HK-2 (cell line): ENCODE measurements around the gene KNL1.
"Not testable (repeated sequence)": the region's sequence is repeated elsewhere in the genome, so short reads cannot be mapped to it uniquely, and the experiment has no call there.

Experiments used
- DNase-seq: peaks from one replicate; pipeline ENCODE4 v3.0.0-alpha.2; 2018; ENCODE audit not compliant: unreplicated experiment

The KNL1 gene

GRCh38 chr15:40593588-40594428 lies at the start of gene KNL1:
Gene KNL1, plus strand, starts transcription at chr15:40594249. Its CDS starts 8,683 bp downstream, at chr15:40602932.
- DNase-seq = peak; percentile 90

- no peak for DNase-seq
These were observed 48.6 kb upstream of the KNL1 start for GRCh38 chr15:40545457-40545856.

GRCh38 chr15:40548610-40549009 lies 45.4 kb upstream of the KNL1 start:
- DNase-seq = no peak

GRCh38 chr15:40549894-40550293 lies 44.2 kb upstream of the KNL1 start:
- DNase-seq = no peak

GRCh38 chr15:40550341-40551037 lies 43.6 kb upstream of the KNL1 start:
- DNase-seq = no peak

- DNase-seq = no peak
These were observed 39.9 kb upstream of the KNL1 start for GRCh38 chr15:40554161-40554525.

- DNase-seq = no peak
These were observed 38.2 kb upstream of the KNL1 start for GRCh38 chr15:40555876-40556275.

- DNase-seq = no peak
These were observed 34.9 kb upstream of the KNL1 start for GRCh38 chr15:40558952-40559742.

GRCh38 chr15:40562691-40563090 lies 31.4 kb upstream of the KNL1 start:
- no peak for DNase-seq

- DNase-seq = no peak
These were observed 30.6 kb upstream of the KNL1 start for GRCh38 chr15:40563426-40563825.

GRCh38 chr15:40564591-40565332 lies 29.3 kb upstream of the KNL1 start, which contains the start of gene CCDC32:
Gene CCDC32, minus strand, starts transcription at chr15:40565042. Its CDS starts 2,027 bp downstream, at chr15:40563015.
- peak; percentile 92 for DNase-seq

GRCh38 chr15:40565333-40566238 lies 28.5 kb upstream of the KNL1 start:
- DNase-seq = no peak

- no peak for DNase-seq
These were observed 26.9 kb upstream of the KNL1 start for GRCh38 chr15:40567111-40567510.

GRCh38 chr15:40569129-40569953 lies 24.7 kb upstream of the KNL1 start, which contains the start of gene RPUSD2:
Gene RPUSD2, plus strand, starts transcription at chr15:40569299. Its CDS starts 39 bp downstream, at chr15:40569338.
- DNase-seq = peak; percentile 84

GRCh38 chr15:40575113-40575512 lies 18.9 kb upstream of the KNL1 start:
- DNase-seq = no peak

GRCh38 chr15:40576914-40577313 lies 17.1 kb upstream of the KNL1 start:
- not testable (repeated sequence) for DNase-seq

- DNase-seq = no peak
These were observed 15.2 kb upstream of the KNL1 start for GRCh38 chr15:40578892-40579291.

- DNase-seq = not testable (repeated sequence)
These were observed 12.3 kb upstream of the KNL1 start for GRCh38 chr15:40581796-40582195.

GRCh38 chr15:40582726-40583246 lies 11.3 kb upstream of the KNL1 start:
- no peak for DNase-seq
